SK-N-SH treated with all-trans-retinoic acid at 6 μM for 48 hours (cell line): ENCODE measurements around the gene FST.

ENCODE experiments used
- ATAC-seq: fragments of 200-7000 bp; cut with Tn5 transposase; 3 replicates; pipeline ENCODE4 v1.9.1; 2020; ENCODE audit warnings: mild to moderate bottlenecking, moderate library complexity
- ARNTL ChIP-seq: fragments of 450-650 bp; formaldehyde crosslinking; IDR thresholded peaks from 2 replicates; pipeline ENCODE4 v1.5.0; 2020; ENCODE audit warnings: low read depth, mild to moderate bottlenecking, moderate library complexity, borderline replicate concordance
- BACH2 ChIP-seq: fragments of 250-450 bp; sonication (Bioruptor Pico); IDR thresholded peaks from 2 replicates; pipeline ENCODE4 v1.9.0; 2021; ENCODE audit warnings: mild to moderate bottlenecking, borderline replicate concordance
- CSDC2 ChIP-seq: fragments of 250-450 bp; sonication (Bioruptor Pico); IDR thresholded peaks from 2 replicates; pipeline ENCODE4 v1.5.0; 2020; ENCODE audit warnings: mild to moderate bottlenecking, moderate library complexity
- ESRRG ChIP-seq: fragments of 250-450 bp; sonication (Bioruptor Pico); IDR thresholded peaks from 2 replicates; pipeline ENCODE4 v1.6.1; 2021; ENCODE audit warnings: mild to moderate bottlenecking
- GLIS3 ChIP-seq: fragments of 250-450 bp; sonication (Bioruptor Pico); IDR thresholded peaks from 2 replicates; pipeline ENCODE4 v1.5.0; 2020; ENCODE audit warnings: mild to moderate bottlenecking, moderate library complexity
- ISL1 ChIP-seq: fragments of 250-450 bp; sonication (Bioruptor Pico); IDR thresholded peaks from 2 replicates; pipeline ENCODE4 v2.1.2; 2022; ENCODE audit warnings: mild to moderate bottlenecking, moderate library complexity
- OSR1 ChIP-seq: fragments of 250-450 bp; sonication (Bioruptor Pico); IDR thresholded peaks from 2 replicates; pipeline ENCODE4 v1.8.0; 2022; ENCODE audit warnings: moderate library complexity, mild to moderate bottlenecking, inconsistent platforms
- RARB ChIP-seq: fragments of 250-450 bp; sonication (Bioruptor Pico); IDR thresholded peaks from 2 replicates; pipeline ENCODE4 v1.8.0; 2021; ENCODE audit warnings: mild to moderate bottlenecking, moderate library complexity
- SNAI2 ChIP-seq: fragments of 250-450 bp; sonication (Bioruptor Pico); IDR thresholded peaks from 2 replicates; pipeline ENCODE4 v1.5.0; 2020; ENCODE audit warnings: mild to moderate bottlenecking, moderate library complexity
- TCF4 ChIP-seq: fragments of 250-450 bp; sonication (Bioruptor Pico); IDR thresholded peaks from 2 replicates; pipeline ENCODE4 v1.8.0; 2021; ENCODE audit warnings: mild to moderate bottlenecking, moderate library complexity, borderline replicate concordance
- TOX ChIP-seq: fragments of 250-450 bp; sonication (Bioruptor Pico); IDR thresholded peaks from 2 replicates; pipeline ENCODE4 v1.8.0; 2021; ENCODE audit warnings: mild to moderate bottlenecking, moderate library complexity, borderline replicate concordance
- ZC3H10 ChIP-seq: fragments of 250-450 bp; sonication (Bioruptor Pico); IDR thresholded peaks from 2 replicates; pipeline ENCODE4 v1.5.1; 2021; ENCODE audit warnings: mild to moderate bottlenecking, moderate library complexity
- ZFP30 ChIP-seq: fragments of 450-650 bp; formaldehyde crosslinking; IDR thresholded peaks from 2 replicates; pipeline ENCODE4 v1.5.0; 2022; ENCODE audit warnings: mild to moderate bottlenecking, moderate library complexity
- ZNF565 ChIP-seq: fragments of 450-650 bp; formaldehyde crosslinking; conservative IDR thresholded peaks from 2 replicates; pipeline ENCODE4 v1.5.0; 2020; ENCODE audit warnings: low read depth, mild to moderate bottlenecking, moderate library complexity
- ZNF8 ChIP-seq: fragments of 450-650 bp; formaldehyde crosslinking; IDR thresholded peaks from 2 replicates; pipeline ENCODE4 v1.5.0; 2020; ENCODE audit warnings: mild to moderate bottlenecking, moderate library complexity
- TF ChIP-seq, protein P1 (sequence below): fragments of 250-450 bp; sonication (Bioruptor Pico); IDR thresholded peaks from 2 replicates; pipeline ENCODE4 v1.5.1; 2021; ENCODE audit warnings: mild to moderate bottlenecking, moderate library complexity
- TF ChIP-seq, protein P2 (sequence below): fragments of 250-450 bp; sonication (Bioruptor Pico); IDR thresholded peaks from 2 replicates; pipeline ENCODE4 v1.5.1; 2020; ENCODE audit warnings: low read depth, mild to moderate bottlenecking, moderate library complexity
- TF ChIP-seq, protein P3 (sequence below): fragments of 250-450 bp; sonication (Bioruptor Pico); IDR thresholded peaks from 2 replicates; pipeline ENCODE4 v1.8.0; 2021; ENCODE audit warnings: low read depth, mild to moderate bottlenecking, moderate library complexity, borderline replicate concordance
- TF ChIP-seq, protein P4 (sequence below): fragments of 250-450 bp; sonication (Bioruptor Pico); IDR thresholded peaks from 2 replicates; pipeline ENCODE4 v1.8.0; 2020; ENCODE audit warnings: mild to moderate bottlenecking, moderate library complexity, borderline replicate concordance

The FST gene

DNA sequence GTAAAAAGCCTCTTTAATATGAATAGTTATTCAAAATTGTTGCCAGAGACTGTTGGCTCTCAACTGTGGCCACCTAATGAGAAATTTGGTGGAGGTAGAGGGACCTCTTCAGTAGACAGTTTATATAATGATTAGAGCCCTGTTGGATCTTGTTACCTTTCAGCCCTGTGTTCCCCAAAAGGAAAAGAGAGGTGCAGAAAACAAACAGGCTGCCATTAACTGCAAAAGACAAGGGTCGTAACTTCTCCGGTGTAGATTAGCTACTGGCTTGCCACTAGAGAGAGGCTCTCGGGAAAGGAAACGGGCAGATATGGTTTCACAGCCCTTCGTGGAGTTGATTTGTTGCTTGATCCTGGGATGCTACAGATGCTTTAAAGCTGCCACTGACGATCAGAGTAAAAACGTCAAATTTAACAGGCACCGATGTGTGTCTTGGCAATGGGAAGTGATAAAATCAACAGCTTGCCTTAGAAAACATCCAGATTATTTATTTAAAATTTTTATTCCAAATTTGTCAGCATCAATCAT, 7.8 kb downstream of the FST start:
- TF ChIP-seq, protein P1, sequence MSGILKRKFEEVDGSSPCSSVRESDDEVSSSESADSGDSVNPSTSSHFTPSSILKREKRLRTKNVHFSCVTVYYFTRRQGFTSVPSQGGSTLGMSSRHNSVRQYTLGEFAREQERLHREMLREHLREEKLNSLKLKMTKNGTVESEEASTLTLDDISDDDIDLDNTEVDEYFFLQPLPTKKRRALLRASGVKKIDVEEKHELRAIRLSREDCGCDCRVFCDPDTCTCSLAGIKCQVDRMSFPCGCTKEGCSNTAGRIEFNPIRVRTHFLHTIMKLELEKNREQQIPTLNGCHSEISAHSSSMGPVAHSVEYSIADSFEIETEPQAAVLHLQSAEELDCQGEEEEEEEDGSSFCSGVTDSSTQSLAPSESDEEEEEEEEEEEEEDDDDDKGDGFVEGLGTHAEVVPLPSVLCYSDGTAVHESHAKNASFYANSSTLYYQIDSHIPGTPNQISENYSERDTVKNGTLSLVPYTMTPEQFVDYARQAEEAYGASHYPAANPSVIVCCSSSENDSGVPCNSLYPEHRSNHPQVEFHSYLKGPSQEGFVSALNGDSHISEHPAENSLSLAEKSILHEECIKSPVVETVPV (CRISPR knock-in tag), result no peak
- TF ChIP-seq ZC3H10 (CRISPR knock-in tag) (no peak), RARB (CRISPR knock-in tag) (no peak), ZNF565 (CRISPR knock-in tag) (no peak)
- ATAC-seq, result no peak; the same call in 2 of the 3 replicates

DNA sequence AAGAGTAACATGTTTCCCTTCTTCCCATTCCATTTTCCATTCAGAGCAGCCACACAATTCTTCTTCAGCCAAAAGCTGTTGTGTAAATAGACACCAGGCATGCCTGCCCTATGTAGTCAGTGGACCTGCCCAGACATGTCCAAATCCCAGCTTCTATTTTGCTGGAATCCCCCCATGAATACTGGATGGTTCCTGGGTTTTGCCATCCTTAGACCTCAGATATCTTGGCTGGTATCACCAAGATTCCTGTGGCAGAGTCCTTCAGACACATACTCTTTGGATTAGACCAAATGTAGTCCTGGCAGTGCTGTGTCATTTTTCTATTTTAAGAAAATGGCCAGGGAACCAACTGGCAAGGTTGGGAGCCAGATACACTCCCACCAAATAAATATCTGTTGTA, 10.3 kb downstream of the FST start:
- peak; percentile 87 for ATAC-seq
- TF ChIP-seq TOX (CRISPR knock-in tag), result peak; percentile 29; the same call in 1 of the 2 replicates
- no peak for TF ChIP-seq SNAI2 (CRISPR knock-in tag)

DNA sequence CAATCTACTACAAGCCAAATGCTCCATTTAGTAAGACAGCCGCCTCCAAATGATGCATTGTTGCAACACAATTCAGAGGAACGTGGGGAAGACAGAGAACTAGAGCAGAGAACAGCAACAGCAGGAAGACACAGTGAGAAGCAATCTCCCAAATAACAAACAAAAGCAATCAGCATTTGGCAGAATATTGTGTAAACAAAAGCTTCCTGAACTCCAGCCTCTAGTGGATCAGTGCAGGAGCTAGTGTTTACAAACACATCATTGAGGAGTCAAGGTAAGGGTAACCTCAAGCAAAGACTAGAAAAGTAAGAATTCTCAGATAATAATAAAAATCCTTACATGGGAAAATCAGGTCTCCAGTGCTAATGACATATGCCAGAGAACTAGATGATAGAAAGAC, 20.6 kb downstream of the FST start:
- TF ChIP-seq ARNTL (CRISPR knock-in tag) (no peak), RARB (CRISPR knock-in tag) (no peak), ZNF565 (CRISPR knock-in tag) (no peak), ESRRG (CRISPR knock-in tag) (no peak), BACH2 (CRISPR knock-in tag) (no peak), ISL1 (CRISPR knock-in tag) (no peak), ZFP30 (CRISPR knock-in tag) (no peak), GLIS3 (CRISPR knock-in tag) (no peak)
- TF ChIP-seq, protein P2, sequence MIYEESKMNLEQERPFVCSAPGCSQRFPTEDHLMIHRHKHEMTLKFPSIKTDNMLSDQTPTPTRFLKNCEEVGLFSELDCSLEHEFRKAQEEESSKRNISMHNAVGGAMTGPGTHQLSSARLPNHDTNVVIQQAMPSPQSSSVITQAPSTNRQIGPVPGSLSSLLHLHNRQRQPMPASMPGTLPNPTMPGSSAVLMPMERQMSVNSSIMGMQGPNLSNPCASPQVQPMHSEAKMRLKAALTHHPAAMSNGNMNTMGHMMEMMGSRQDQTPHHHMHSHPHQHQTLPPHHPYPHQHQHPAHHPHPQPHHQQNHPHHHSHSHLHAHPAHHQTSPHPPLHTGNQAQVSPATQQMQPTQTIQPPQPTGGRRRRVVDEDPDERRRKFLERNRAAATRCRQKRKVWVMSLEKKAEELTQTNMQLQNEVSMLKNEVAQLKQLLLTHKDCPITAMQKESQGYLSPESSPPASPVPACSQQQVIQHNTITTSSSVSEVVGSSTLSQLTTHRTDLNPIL (CRISPR knock-in tag), result no peak
- TF ChIP-seq, protein P3, sequence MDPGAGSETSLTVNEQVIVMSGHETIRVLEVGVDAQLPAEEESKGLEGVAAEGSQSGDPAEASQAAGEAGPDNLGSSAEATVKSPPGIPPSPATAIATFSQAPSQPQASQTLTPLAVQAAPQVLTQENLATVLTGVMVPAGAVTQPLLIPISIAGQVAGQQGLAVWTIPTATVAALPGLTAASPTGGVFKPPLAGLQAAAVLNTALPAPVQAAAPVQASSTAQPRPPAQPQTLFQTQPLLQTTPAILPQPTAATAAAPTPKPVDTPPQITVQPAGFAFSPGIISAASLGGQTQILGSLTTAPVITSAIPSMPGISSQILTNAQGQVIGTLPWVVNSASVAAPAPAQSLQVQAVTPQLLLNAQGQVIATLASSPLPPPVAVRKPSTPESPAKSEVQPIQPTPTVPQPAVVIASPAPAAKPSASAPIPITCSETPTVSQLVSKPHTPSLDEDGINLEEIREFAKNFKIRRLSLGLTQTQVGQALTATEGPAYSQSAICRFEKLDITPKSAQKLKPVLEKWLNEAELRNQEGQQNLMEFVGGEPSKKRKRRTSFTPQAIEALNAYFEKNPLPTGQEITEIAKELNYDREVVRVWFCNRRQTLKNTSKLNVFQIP, result no peak
- TF ChIP-seq, protein P4, sequence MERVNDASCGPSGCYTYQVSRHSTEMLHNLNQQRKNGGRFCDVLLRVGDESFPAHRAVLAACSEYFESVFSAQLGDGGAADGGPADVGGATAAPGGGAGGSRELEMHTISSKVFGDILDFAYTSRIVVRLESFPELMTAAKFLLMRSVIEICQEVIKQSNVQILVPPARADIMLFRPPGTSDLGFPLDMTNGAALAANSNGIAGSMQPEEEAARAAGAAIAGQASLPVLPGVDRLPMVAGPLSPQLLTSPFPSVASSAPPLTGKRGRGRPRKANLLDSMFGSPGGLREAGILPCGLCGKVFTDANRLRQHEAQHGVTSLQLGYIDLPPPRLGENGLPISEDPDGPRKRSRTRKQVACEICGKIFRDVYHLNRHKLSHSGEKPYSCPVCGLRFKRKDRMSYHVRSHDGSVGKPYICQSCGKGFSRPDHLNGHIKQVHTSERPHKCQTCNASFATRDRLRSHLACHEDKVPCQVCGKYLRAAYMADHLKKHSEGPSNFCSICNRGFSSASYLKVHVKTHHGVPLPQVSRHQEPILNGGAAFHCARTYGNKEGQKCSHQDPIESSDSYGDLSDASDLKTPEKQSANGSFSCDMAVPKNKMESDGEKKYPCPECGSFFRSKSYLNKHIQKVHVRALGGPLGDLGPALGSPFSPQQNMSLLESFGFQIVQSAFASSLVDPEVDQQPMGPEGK (CRISPR knock-in tag), result no peak
- TF ChIP-seq, protein P1 (CRISPR knock-in tag), result no peak
- no peak for ATAC-seq

DNA sequence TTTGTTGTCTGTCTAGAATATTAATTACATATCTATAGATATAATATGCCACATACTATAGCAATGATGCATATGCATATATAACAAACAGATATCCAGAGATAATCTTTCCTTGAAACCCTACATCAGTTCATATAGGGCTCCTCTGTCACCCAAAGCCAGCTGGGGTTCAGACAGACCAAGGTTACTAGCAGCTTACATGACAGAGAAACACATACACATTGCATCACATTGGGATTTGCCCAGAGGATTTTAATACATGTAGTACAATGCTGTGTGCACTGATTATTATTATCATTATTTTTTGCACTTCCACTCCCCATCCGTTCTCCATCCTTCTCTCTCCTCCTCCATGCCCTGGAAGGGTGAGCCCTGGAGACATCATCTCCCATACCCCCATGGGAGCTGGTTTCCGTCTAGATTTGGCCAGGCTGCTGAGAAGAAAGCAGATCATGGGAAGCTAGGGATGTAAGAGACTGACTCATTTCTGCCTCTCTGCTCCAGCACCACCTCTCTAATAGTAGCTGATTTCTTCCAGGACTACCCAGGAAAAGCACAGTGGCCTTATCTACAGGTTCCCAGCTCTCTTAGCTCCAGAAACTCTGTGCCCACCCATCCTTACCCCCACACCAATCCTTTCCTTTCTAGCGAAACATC, 23.3 kb downstream of the FST start:
- TF ChIP-seq SNAI2 (CRISPR knock-in tag) (no peak), ZFP30 (CRISPR knock-in tag) (no peak), CSDC2 (CRISPR knock-in tag) (no peak)
- ATAC-seq, result peak; percentile 70

DNA sequence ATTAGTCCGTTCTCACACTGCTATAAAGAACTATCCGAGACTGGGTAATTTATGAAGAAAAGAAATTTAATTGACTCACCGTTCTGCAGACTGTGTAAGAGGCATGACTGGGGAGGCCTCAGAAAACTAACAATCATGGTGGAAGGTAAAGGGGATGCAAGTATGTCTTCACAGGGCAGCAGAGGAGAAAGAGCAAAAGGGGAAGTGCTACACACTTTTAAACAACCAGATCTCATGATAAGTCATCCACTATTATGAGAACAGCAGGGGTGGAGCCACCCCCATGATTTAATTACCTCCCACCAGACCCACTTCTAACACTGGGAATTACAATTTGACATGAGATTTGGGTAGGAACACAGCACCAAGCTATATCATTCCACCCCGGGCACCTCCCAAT, 26.6 kb downstream of the FST start:
- no peak for TF ChIP-seq TCF4 (CRISPR knock-in tag)
- TF ChIP-seq ZFP30 (CRISPR knock-in tag), result no peak
- TF ChIP-seq OSR1, result no peak
- TF ChIP-seq TOX (CRISPR knock-in tag), result no peak
- no peak for TF ChIP-seq ZNF8 (CRISPR knock-in tag)
- TF ChIP-seq RARB (CRISPR knock-in tag), result no peak
- TF ChIP-seq, protein P4 (CRISPR knock-in tag), result no peak
- no peak for TF ChIP-seq ZNF565 (CRISPR knock-in tag)
- no peak for TF ChIP-seq ZC3H10 (CRISPR knock-in tag)
- no peak for ATAC-seq
